Panc1 (cell line): ENCODE measurements around the gene ERC2. TPM values are rescaled to one million over a fixed set of nuclear protein-coding genes. Genes with fewer than 3 reads are reported as not detected.

Experiments used
- ATAC-seq: fragments of 200-7000 bp; cut with Tn5 transposase; 2 replicates; pipeline ENCODE4 v1.9.1; 2020; ENCODE audit warnings: mild to moderate bottlenecking, moderate library complexity
- BruUV-seq: library from RNA; stranded (reverse); fragments of 400-500 nt; replicated peaks from 2 replicates; lab custom pipeline; 2021; lab: Mats Ljungman, UMichigan
- CTCF ChIA-PET: fragments of 300-600 bp; sonication (Branson Sonifier 250); formaldehyde crosslinking; loops from one replicate; lab custom pipeline; 2022; ENCODE audit warnings: antibody characterized with exemption; lab: Charles Lee
- POLR2A ChIA-PET: fragments of 300-600 bp; sonication (Branson Sonifier 250); formaldehyde crosslinking; loops from one replicate; lab custom pipeline; 2022; ENCODE audit warnings: antibody characterized with exemption; lab: Charles Lee
- DNase-seq: peaks from one replicate; pipeline ENCODE4 v3.0.0-alpha.2; 2010; ENCODE audit warnings: low read depth, low spot score
- H3K27ac ChIP-seq: 2 replicates; pipeline ENCODE4 v1.5.1; 2011; ENCODE audit warnings: mild to moderate bottlenecking, low read length, inconsistent platforms
- H3K27me3 ChIP-seq: fragments of 200-500 bp; sonication (Bioruptor generic); 2 replicates; pipeline ENCODE4 v1.6.0; 2014; ENCODE audit warnings: low read length, inconsistent platforms; ENCODE audit not compliant: control insufficient read depth, insufficient read depth
- H3K36me3 ChIP-seq: fragments of 200-500 bp; sonication (Bioruptor generic); 2 replicates; pipeline ENCODE4 v1.5.1; 2014; ENCODE audit warnings: inconsistent platforms, mild to moderate bottlenecking, low read length, moderate library complexity; ENCODE audit not compliant: control insufficient read depth, insufficient read depth
- H3K4me1 ChIP-seq: 2 replicates; pipeline ENCODE4 v1.5.1; 2011; ENCODE audit warnings: inconsistent platforms, mild to moderate bottlenecking, low read length, moderate library complexity; ENCODE audit not compliant: control insufficient read depth, insufficient read depth
- H3K4me3 ChIP-seq, 2 experiments: 2 replicates each; pipeline ENCODE4 v1.5.1; 2011 to 2012; ENCODE audit warnings: low read depth in 2 of 2, low read length in 2 of 2, mild to moderate bottlenecking in 2 of 2, inconsistent platforms in 1 of 2, moderate library complexity in 1 of 2
- H3K9me3 ChIP-seq: fragments of 200-500 bp; sonication (Bioruptor generic); 2 replicates; pipeline ENCODE4 v1.5.1; 2014; ENCODE audit warnings: low read depth, mild to moderate bottlenecking, inconsistent platforms, low read length, moderate library complexity; ENCODE audit not compliant: control insufficient read depth, insufficient read depth
- POLR2AphosphoS5 ChIP-seq: IDR thresholded peaks from 2 replicates; pipeline ENCODE4 v1.6.1; 2012; ENCODE audit warnings: mild to moderate bottlenecking, low read depth, low read length, moderate library complexity
- SIN3A ChIP-seq: IDR thresholded peaks from 2 replicates; pipeline ENCODE4 v1.6.1; 2012; ENCODE audit warnings: low read depth, mild to moderate bottlenecking, low read length, moderate library complexity, borderline replicate concordance; ENCODE audit not compliant: insufficient read depth
- TCF7L2 ChIP-seq: IDR thresholded peaks from 2 replicates; pipeline ENCODE4 v1.6.1; 2011; ENCODE audit warnings: mild to moderate bottlenecking, low read depth, low read length, inconsistent platforms
- in situ Hi-C: cut with HindIII; loops from 2 replicates; pipeline ENCODE4 v1.10.0; 2016; ENCODE audit warnings: low sequenced_read_pairs, low pct_unique_long_range_greater_than_20kb
- intact Hi-C: fragments of 100-400 bp; cut with micrococcal nuclease; formaldehyde crosslinking; loops from one replicate; pipeline ENCODE4 v1.10.0; 2022; ENCODE audit not compliant: unreplicated experiment
- total RNA-seq: library from RNA; stranded (reverse); gene quantifications from one replicate; pipeline ENCODE4 v1.2.1, GENCODE V29; 2021; ENCODE audit not compliant: unreplicated experiment
- TF ChIP-seq, protein P1 (sequence below), 2 experiments: IDR thresholded peaks; 2 replicates each; pipeline ENCODE4 v1.6.1; 2011 to 2012; ENCODE audit warnings: low read depth in 2 of 2, control low read depth in 1 of 2, low read length in 1 of 2, mild to moderate bottlenecking in 1 of 2, moderate library complexity in 1 of 2; ENCODE audit not compliant: insufficient read depth in 1 of 2
- TF ChIP-seq, protein P2 (sequence below): fragments of 450-650 bp; IDR thresholded peaks from 2 replicates; pipeline ENCODE4 v1.5.1; 2017; ENCODE audit warnings: mild to moderate bottlenecking

Gene ERC2
- total RNA-seq, 1 experiment from 2014 or later: 0.33 TPM

DNA sequence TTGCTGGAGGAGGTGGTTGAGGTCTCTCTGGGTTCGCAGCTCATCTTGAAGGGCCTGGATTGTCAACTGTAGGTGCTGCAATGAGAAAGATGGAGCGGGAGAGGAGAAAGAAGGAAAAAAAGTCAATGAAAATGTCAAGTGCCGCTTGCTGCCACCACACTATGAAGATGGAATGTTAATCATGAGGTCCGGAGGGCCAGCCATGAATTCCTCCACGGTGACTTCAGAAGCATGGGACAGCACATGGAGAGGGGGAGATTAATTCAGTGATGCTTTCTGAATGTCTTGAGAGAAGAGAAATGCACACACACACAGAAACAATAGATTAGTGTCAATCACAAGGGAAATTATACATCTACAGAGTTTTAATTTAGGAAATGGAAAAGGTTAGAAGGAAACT lies 171.9 kb downstream of the ERC2 start:
- Histone ChIP-seq H3K4me3 (no peak overlapping the region), H3K27me3 (no peaks in the 10 kb centered on the region), H3K4me1 (no peaks in the 10 kb centered on the region), H3K27ac (no peak overlapping the region), H3K36me3 (no peaks in the 10 kb centered on the region), H3K9me3 (no peaks in the 10 kb centered on the region)
- BruUV-seq: no TSS peak
- in situ Hi-C loops (no loop called here), intact Hi-C loops (no loop called here)
- no peak for ATAC-seq
- POLR2A ChIA-PET: no interaction called here
- CTCF ChIA-PET: no interaction called here
- no peak for TF ChIP-seq POLR2AphosphoS5
- TF ChIP-seq SIN3A: no peak
- TF ChIP-seq, protein P1, sequence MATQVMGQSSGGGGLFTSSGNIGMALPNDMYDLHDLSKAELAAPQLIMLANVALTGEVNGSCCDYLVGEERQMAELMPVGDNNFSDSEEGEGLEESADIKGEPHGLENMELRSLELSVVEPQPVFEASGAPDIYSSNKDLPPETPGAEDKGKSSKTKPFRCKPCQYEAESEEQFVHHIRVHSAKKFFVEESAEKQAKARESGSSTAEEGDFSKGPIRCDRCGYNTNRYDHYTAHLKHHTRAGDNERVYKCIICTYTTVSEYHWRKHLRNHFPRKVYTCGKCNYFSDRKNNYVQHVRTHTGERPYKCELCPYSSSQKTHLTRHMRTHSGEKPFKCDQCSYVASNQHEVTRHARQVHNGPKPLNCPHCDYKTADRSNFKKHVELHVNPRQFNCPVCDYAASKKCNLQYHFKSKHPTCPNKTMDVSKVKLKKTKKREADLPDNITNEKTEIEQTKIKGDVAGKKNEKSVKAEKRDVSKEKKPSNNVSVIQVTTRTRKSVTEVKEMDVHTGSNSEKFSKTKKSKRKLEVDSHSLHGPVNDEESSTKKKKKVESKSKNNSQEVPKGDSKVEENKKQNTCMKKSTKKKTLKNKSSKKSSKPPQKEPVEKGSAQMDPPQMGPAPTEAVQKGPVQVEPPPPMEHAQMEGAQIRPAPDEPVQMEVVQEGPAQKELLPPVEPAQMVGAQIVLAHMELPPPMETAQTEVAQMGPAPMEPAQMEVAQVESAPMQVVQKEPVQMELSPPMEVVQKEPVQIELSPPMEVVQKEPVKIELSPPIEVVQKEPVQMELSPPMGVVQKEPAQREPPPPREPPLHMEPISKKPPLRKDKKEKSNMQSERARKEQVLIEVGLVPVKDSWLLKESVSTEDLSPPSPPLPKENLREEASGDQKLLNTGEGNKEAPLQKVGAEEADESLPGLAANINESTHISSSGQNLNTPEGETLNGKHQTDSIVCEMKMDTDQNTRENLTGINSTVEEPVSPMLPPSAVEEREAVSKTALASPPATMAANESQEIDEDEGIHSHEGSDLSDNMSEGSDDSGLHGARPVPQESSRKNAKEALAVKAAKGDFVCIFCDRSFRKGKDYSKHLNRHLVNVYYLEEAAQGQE (IDR thresholded peaks at IDR 0.05; ENCODE audit: insufficient read depth in 1 of 2, low read depth in 2 of 2, low read length in 1 of 2): no peak
- no peak for TF ChIP-seq TCF7L2
- TF ChIP-seq, protein P2, sequence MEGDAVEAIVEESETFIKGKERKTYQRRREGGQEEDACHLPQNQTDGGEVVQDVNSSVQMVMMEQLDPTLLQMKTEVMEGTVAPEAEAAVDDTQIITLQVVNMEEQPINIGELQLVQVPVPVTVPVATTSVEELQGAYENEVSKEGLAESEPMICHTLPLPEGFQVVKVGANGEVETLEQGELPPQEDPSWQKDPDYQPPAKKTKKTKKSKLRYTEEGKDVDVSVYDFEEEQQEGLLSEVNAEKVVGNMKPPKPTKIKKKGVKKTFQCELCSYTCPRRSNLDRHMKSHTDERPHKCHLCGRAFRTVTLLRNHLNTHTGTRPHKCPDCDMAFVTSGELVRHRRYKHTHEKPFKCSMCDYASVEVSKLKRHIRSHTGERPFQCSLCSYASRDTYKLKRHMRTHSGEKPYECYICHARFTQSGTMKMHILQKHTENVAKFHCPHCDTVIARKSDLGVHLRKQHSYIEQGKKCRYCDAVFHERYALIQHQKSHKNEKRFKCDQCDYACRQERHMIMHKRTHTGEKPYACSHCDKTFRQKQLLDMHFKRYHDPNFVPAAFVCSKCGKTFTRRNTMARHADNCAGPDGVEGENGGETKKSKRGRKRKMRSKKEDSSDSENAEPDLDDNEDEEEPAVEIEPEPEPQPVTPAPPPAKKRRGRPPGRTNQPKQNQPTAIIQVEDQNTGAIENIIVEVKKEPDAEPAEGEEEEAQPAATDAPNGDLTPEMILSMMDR: no peak
- DNase-seq: no peak

DNA sequence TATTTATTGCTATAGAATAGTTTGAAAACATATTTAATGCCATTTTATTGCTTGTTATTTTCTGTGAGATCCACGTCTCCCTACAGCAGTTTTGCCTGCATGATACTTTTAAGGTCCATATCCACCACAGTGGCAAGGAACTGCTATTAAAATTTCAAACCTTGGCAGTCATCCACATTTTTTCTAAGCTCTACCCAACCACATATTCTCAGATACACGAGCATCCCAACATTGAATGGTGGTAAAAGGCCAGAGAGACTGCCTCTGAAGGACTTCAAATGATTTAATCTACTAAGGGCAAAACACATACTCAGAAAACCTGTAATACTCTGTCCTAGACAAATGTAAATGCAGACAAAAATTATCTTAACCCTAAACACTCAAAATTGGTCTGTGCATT lies 173.1 kb downstream of the ERC2 start:
- Histone ChIP-seq H3K4me3 (no peak overlapping the region), H3K36me3 (no peaks in the 10 kb centered on the region), H3K9me3 (no peaks in the 10 kb centered on the region), H3K4me1 (no peaks in the 10 kb centered on the region), H3K27ac (no peak overlapping the region), H3K27me3 (no peaks in the 10 kb centered on the region)
- DNase-seq: no peak
- intact Hi-C loops: no loop called here
- ATAC-seq: no peak
- TF ChIP-seq POLR2AphosphoS5 (no peak), SIN3A (no peak), TCF7L2 (no peak)
- TF ChIP-seq, protein P1 (IDR thresholded peaks at IDR 0.05; ENCODE audit: insufficient read depth in 1 of 2, low read depth in 2 of 2, low read length in 1 of 2): no peak
- TF ChIP-seq, protein P2: no peak
- CTCF ChIA-PET: no interaction called here
- POLR2A ChIA-PET: no interaction called here
- in situ Hi-C loops: no loop called here
- no TSS peak for BruUV-seq
